ENCODE data around the gene GCFC2.

GCFC2 gene

GRCh38 chr2:75627902-75628504 is 82.7 kb downstream of the GCFC2 start:
- DNase-seq (ENCODE audit: low read depth in 2 of 2): peak in 1 of 2 donors; percentile 10

GRCh38 chr2:75622929-75623328 is 87.8 kb downstream of the GCFC2 start:
- no peak for DNase-seq (ENCODE audit: low read depth in 2 of 2)

GRCh38 chr2:75622500-75622899 is 88.2 kb downstream of the GCFC2 start:
- no peak for DNase-seq (ENCODE audit: low read depth in 2 of 2)

GRCh38 chr2:75621228-75621627 is 89.5 kb downstream of the GCFC2 start:
- DNase-seq (ENCODE audit: low read depth in 2 of 2): no peak

- no peak for DNase-seq (ENCODE audit: low read depth in 2 of 2)
Measured at GRCh38 chr2:75619956-75620740, 90.6 kb downstream of the GCFC2 start.

GRCh38 chr2:75616933-75617332 is 93.8 kb downstream of the GCFC2 start:
- no peak for DNase-seq (ENCODE audit: low read depth in 2 of 2)

- DNase-seq (ENCODE audit: low read depth in 2 of 2): no peak
Measured at GRCh38 chr2:75616406-75616805, 94.3 kb downstream of the GCFC2 start.

GRCh38 chr2:75614162-75614651 is 96.5 kb downstream of the GCFC2 start:
- no peak for DNase-seq (ENCODE audit: low read depth in 2 of 2)

- DNase-seq (ENCODE audit: low read depth in 2 of 2): no peak
Measured at GRCh38 chr2:75612862-75613243, 97.9 kb downstream of the GCFC2 start.
